HG03095 (cell line): ENCODE results near the gene STPG4.

Source experiments
- ATAC-seq: cut with Tn5 transposase; IDR thresholded peaks from one replicate; pipeline ENCODE4 v1.9.1; 2021; ENCODE audit warnings: moderate library complexity; ENCODE audit not compliant: unreplicated experiment

Gene STPG4

DNA sequence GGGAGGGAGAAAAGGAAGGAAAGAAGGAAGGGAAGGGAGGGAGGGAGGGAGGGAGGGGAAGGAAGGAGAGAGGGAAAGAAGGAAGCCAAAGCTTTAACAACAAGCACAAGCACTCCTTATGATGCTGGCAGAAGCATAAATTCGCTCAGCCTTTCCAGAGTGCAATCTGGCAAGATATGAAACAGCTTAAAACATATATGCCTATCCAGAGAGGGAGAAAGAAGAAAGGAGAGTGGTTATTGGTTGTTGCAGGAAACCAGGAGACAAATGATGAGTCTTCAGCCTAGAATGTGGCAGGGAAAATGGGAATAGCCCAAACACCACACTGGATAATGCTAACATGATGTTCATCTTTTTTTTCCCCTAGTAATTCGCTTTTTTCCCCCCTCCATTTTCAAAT, 64.0 kb downstream of the STPG4 start:
- ATAC-seq = no peak

DNA sequence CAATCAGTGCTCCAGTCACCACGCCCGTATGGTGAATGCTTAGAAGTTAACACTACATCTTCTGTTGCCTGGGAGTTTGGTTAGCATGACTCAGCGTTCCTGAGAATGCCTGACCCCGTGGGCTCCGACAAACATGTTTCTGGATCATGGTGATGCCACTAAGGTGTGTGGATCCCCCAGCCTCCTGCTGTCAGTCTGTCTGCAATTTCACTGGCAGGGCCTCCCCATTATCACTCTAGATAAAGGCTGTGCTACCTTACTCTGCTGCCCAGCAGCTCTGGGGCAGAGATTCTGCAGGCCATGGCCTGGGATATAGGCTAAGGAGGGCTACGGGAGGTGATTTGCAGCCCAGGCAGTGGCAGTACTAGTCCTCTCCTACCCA, 66.0 kb downstream of the STPG4 start:
- no peak for ATAC-seq

DNA sequence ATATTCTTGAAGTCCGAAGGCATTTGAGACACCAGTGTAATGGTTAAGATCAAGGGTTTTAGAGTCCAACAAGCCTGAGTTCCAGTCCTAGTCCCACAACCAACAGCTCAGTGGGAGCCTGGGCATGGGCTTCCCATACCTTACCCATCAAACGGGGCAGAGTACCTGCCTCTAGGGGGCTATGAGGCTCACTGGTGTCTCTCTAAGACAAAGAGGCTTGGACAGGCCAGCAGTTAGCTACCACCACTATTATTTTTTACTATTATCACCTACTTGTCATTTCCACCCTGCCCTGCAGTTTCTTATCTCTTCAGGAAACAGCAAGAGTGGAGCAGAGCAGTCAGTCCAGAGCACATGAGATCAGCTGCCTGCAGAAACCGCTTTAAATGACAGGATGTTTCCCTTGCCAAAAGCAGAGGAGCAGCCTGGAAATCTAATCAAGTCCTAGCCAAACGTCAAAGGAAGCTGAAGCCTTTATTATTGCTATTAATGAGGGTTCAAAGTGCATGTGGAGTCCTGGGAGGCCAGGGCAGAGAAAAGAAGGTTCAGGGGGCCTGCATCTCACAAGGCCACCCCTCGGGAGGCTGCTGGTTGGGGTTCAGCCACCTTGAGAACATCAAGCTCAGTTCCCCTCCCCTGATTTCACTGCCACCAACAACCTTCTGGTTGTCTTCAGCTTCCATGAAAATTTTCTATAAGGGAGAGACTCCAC, 66.6 kb downstream of the STPG4 start:
- ATAC-seq = no peak

- no peak for ATAC-seq
Observed at GRCh38 chr2:47087051-47087450, 68.1 kb downstream of the STPG4 start.

- no peak for ATAC-seq
Observed at GRCh38 chr2:47086571-47086970, 68.5 kb downstream of the STPG4 start.

DNA sequence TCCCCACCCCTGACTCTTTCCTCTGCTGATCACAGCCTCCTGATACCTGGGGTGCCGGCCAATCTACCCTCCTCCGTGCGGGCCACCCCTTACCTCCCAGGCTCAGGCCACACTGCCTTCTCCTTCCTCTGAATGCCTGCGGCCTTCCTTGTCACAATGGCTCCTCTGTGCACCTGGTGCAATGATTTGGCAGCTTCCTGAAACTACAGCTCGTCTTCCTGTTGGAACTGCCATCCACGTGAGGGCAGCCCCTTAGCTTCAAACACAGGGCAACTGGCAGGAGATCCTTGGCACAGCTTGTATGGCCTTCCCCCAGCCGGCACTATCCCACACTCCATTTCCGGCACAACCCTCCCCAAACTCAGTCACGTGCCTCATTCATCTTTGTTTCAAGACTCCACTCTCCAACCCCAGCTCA, 69.0 kb downstream of the STPG4 start:
- ATAC-seq = no peak

DNA sequence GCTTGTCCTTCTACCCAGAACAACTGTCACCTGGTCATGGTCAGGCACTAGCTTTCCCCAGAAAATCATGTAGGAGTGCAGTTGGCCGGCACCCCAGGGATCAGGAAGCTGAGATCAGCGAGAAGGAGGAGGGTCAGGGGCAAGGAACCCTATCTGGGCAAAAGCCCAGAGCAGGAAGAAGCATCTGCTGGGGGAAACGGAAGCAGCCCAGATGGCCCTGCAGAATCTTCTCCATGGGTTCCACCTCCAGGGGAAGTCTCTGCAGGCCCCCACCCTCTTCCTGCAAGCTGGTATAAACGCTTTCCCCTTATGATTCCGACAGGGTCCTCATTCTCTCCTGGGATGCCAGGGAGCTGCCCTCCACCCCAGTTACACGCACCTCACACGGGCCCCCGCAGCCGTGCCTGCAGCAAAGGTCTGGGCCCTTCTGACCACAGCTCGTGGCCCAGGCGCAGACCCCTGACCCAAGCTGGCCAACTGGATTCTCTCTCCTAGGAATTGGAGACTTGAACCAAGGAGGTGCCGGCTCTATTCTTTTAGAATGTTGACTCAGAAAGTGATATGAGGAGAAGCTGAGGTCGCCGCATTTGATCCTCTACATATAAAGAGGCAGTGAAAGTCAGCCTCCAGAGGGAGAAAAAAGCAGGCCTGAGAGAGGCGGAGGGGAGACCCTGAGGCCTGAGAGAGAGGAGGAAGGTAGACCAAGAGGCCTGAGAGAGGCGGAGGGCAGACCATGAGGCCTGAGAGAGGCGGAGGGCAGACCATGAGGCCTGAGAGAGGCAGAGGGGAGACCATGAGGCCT, 71.0 kb downstream of the STPG4 start:
- ATAC-seq = no peak

GRCh38 chr2:47083485-47083884, 71.6 kb downstream of the STPG4 start:
- no peak for ATAC-seq

GRCh38 chr2:47083005-47083404, 72.1 kb downstream of the STPG4 start:
- ATAC-seq = no peak

- no peak for ATAC-seq
Observed at GRCh38 chr2:47080888-47081301, 74.2 kb downstream of the STPG4 start.

GRCh38 chr2:47079515-47080412, 75.3 kb downstream of the STPG4 start:
- no peak for ATAC-seq

- ATAC-seq = no peak
Observed at GRCh38 chr2:47078541-47079482, 76.3 kb downstream of the STPG4 start.

DNA sequence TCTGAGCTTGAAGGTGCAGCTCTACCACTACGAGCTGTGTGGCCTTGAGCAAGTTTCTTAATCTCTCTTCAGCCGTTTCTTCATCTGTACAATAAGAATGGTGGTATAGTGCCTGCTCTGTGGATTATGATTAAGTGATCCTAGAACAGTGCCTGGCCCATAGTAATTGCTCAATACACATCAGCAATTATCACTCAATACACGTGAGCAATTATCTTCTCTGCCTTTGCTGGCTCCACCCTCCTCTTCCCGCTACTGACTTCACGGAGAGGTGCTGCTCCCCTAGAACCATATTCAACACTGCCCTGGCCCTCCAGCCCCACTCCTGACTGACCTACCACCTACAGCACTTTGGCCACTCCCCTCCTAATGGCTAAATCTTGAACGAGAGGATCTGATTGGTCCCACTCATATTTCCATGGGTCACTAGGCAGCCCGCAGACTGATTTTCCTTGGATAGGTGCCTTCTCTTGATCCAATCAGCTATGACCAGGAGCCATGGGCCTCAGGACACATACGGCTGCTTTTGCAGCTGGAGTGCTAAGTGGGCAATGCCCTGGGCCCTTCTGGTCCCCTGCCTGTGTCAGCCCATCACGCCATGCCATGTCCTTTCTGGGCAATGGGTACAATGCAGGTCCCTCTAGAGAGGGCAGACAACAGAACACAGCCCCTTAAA, 77.5 kb downstream of the STPG4 start:
- ATAC-seq = no peak

DNA sequence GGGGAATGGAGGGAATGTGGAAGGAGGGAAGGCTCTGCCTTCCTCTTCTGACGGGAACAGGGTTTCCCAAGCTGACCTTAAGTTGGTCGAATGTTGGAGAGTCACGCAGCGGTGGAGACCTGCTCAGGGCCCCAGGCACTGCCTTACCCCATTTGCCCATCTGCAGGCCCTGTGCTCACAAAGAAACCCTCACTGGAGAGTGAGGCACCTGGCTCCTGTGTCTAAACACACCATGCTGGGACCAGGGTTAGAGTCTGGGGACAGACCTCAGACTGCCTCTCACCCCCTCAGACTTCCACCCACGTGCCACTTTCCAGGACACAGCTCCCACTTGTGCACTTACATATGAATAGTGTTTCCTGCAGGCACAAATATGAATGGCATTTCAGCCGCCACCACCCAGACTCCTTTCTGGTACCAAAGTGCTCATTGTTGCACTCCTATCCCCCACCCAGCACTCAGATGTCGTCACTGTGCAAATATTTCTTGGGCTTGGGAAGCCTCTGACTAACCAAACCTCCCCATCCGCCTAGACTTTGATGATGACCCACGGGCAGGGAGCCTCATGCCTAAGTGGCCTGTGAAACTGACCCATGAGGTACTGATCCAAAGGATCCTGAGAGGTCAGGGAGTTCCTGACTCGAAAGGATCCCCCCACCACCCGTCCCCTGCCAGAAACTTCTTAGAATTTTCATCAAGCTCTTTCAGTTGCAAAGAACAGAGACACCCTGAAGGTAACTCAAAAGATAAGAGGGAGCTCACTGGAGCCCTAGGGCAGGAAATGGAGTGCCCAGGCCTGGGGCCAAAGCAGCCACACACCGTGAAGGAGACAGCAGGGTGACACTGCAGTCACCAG, 78.3 kb downstream of the STPG4 start:
- no peak for ATAC-seq

DNA sequence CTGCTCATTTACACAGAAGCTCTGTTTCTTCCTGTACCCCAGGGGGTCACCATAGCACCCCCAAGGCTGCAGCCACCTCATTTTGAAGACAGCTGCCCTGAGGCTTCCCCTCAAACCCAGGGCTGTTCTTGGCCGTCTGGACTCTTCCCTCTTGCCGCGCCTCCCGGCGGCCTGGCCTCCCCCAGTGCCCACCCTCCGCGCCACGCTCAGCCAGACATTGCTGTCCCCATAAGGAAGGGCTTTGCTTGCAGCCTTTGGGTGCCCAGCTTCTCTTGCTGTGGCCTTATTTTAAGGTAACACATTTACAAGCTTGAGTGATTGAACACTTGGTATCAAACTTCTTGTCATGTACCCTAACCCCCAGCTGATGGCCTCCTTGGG, 79.0 kb downstream of the STPG4 start:
- ATAC-seq = no peak

- no peak for ATAC-seq
Observed at GRCh38 chr2:47075361-47076125, 79.6 kb downstream of the STPG4 start.

DNA sequence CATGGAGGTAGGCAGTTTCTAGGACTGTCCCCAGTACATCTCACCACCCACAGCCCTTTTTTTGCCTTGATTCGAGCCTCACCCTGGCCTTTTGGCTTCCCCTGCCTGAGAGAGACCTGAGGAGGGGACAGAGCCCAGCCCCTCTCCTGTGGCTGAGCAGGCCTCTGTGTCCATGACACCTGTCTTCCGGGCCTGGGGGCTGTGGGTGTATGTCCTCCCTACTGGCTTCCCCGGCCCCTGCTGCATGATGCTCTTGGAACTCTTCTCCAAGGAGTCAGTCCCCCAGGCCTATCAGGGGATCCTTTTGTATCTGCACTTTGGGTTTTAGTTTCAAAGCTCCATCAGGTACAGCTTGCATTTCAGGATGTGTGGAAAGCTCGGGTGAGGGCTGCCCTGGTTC, 80.4 kb downstream of the STPG4 start:
- ATAC-seq = no peak

DNA sequence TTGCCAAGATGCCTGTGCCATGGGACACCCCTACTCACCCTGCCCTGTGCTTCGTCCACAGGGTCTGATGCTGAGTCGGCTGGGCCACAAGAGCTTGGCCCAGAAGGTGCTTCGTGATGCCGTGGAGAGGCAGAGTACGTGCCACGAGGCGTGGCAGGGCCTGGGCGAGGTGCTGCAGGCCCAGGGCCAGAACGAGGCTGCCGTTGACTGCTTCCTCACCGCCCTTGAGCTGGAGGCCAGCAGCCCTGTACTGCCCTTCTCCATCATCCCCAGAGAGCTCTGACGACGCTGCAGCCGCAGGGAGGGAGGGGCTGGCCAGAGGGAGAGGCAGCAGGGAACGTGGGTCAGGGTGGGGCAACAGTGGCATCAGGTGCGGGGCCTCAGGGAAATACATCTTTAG, 81.5 kb downstream of the STPG4 start:
- ATAC-seq = no peak
